22Rv1 (cell line): ENCODE results near the gene IMMP2L.

Experiments used
- CTCF ChIP-seq: fragments of 450-650 bp; IDR thresholded peaks from 2 replicates; pipeline ENCODE4 v1.5.1; 2017; ENCODE audit warnings: mild to moderate bottlenecking
- ZFX ChIP-seq: fragments of 450-650 bp; IDR thresholded peaks from 2 replicates; pipeline ENCODE4 v1.6.1; 2017; ENCODE audit warnings: antibody characterized with exemption, borderline replicate concordance

- no peak for TF ChIP-seq CTCF
- TF ChIP-seq ZFX = no peak
Measured at GRCh38 chr7:110880971-110881370, 681.3 kb downstream of the IMMP2L start.
